Smooth muscle cell (in vitro differentiated cells): ENCODE data around the gene BCL7C. TPM values are rescaled to one million over a fixed set of nuclear protein-coding genes. Genes with fewer than 3 reads are reported as not detected.

Source experiments
- DNase-seq: peaks from one replicate; lab custom pipeline; 2025; ENCODE audit not compliant: unreplicated experiment; lab: John Stamatoyannopoulos, UW
- H2AFZ ChIP-seq: fragments of 200-600 bp; sonication (generic); 2 replicates; pipeline ENCODE4 v1.6.0; 2016; ENCODE audit warnings: antibody characterized with exemption, low read depth, mild to moderate bottlenecking
- H3F3A ChIP-seq: fragments of 200-600 bp; sonication (generic); 2 replicates; pipeline ENCODE4 v1.6.0; 2017; ENCODE audit warnings: antibody characterized with exemption, low read depth
- H3K27ac ChIP-seq: fragments of 200-600 bp; sonication (generic); 2 replicates; pipeline ENCODE4 v1.5.1; 2016; ENCODE audit warnings: low read depth, mild to moderate bottlenecking
- H3K27me3 ChIP-seq: fragments of 200-600 bp; sonication (generic); 2 replicates; pipeline ENCODE4 v1.6.1; 2016; ENCODE audit warnings: low read depth, mild to moderate bottlenecking
- H3K36me3 ChIP-seq: fragments of 200-600 bp; sonication (generic); 2 replicates; pipeline ENCODE4 v1.5.1; 2016; ENCODE audit warnings: low read depth
- H3K4me1 ChIP-seq: fragments of 200-600 bp; sonication (generic); 2 replicates; pipeline ENCODE4 v1.5.1; 2016; ENCODE audit warnings: low read depth
- H3K4me2 ChIP-seq: fragments of 200-600 bp; sonication (generic); 2 replicates; pipeline ENCODE4 v1.6.0; 2016; ENCODE audit warnings: mild to moderate bottlenecking
- H3K4me3 ChIP-seq: fragments of 200-600 bp; sonication (generic); 2 replicates; pipeline ENCODE4 v1.5.1; 2016; ENCODE audit warnings: mild to moderate bottlenecking
- H3K79me2 ChIP-seq: fragments of 200-600 bp; sonication (generic); 2 replicates; pipeline ENCODE4 v1.6.0; 2016; ENCODE audit warnings: low read depth, mild to moderate bottlenecking
- H3K9ac ChIP-seq: fragments of 200-600 bp; sonication (generic); 2 replicates; pipeline ENCODE4 v1.6.0; 2016; ENCODE audit warnings: low read depth
- H3K9me3 ChIP-seq: fragments of 200-600 bp; sonication (generic); replicated peaks from 2 replicates; pipeline ENCODE4 v1.5.1; 2016; ENCODE audit warnings: low read depth
- H4K20me1 ChIP-seq: fragments of 200-600 bp; sonication (generic); 2 replicates; pipeline ENCODE4 v1.6.0; 2016; ENCODE audit warnings: low read depth
- CTCF ChIP-seq: fragments of 200-600 bp; sonication (generic); IDR thresholded peaks from 2 replicates; pipeline ENCODE4 v1.5.1; 2017; ENCODE audit warnings: borderline replicate concordance, mild to moderate bottlenecking, antibody characterized with exemption; ENCODE audit not compliant: insufficient read depth, poor library complexity, severe bottlenecking
- WGBS: methylation state at CpG from one replicate; pipeline ENCODE4 v1.1.7; 2016; ENCODE audit warnings: low lambda C conversion rate; 5-methylcytosine and 5-hydroxymethylcytosine counted together
- microRNA counts: library from miRNA; unstranded; fragments of <30 nt; microRNA quantifications from one replicate; lab custom pipeline; 2016
- microRNA-seq: library from miRNA; unstranded; fragments of <30 nt; microRNA quantifications from one replicate; pipeline ENCODE4, GENCODE V29; 2016; ENCODE audit warnings: borderline number of aligned reads
- polyA plus RNA-seq: library from polyadenylated mRNA; unstranded; fragments of >200 nt; fragmentation: Nextera tagmentation; extraction: Ambion mirVana; gene quantifications from 2 replicates; pipeline ENCODE4 v1.2.1, GENCODE V29; 2016
- small RNA-seq: library from RNA; depleted of rRNA; stranded (forward); fragments of <200 nt; gene quantifications from one replicate; pipeline ENCODE3, GENCODE V24; 2014
- total RNA-seq: library from RNA; depleted of rRNA; stranded (reverse); fragments of >200 nt; gene quantifications from 2 replicates; pipeline ENCODE4 v1.2.3, GENCODE V29; 2014

The BCL7C gene
- total and polyA plus RNA-seq, 2 experiments from 2014 or later, result 34.2 to 76.1 TPM

- Histone ChIP-seq H3K79me2 (no peaks in the 10 kb centered on the region), H3K4me3 (no peak overlapping the region), H2AFZ (no peak overlapping the region), H3K9me3 (no peaks in the 10 kb centered on the region), H3K27me3 (no peaks in the 10 kb centered on the region), H3K4me2 (no peak overlapping the region), H3K9ac (no peak overlapping the region), H3K4me1 (no peaks in the 10 kb centered on the region), H3K27ac (no peak overlapping the region), H4K20me1 (no peaks in the 10 kb centered on the region), H3K36me3 (no peaks in the 10 kb centered on the region), H3F3A (no peaks in the 10 kb centered on the region)
- WGBS, result 72% methylated on average over 3 of the region's 3 CpGs
- no peak for DNase-seq
- no peak for TF ChIP-seq CTCF
These were observed 54.9 kb downstream of the BCL7C start for GRCh38 chr16:30838876-30839471.

DNA sequence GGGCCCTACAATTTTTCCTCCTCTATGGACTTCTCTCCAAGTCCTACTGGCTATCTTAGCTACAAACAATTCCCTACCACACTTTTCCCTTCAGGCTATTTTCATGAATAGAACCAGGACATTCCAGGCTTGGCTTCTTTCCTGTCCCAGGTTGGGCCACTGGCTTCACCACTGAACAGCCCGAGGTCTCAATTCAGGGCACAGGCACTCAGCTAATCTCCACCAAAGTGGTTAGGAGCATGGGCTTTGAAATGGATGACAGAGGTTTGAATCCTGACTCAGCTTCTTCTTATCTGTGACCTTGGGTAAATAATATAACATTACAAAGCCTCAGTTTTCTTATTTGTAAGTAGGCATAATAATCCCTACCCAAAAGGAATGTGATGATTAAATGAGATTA is 56.0 kb downstream of the BCL7C start:
- no peak overlapping the region for H3K4me3 ChIP-seq
- no peaks in the 10 kb centered on the region for H3K36me3 ChIP-seq
- H3K27ac ChIP-seq, result no peak overlapping the region
- no peak for TF ChIP-seq CTCF
- no peak overlapping the region for H2AFZ ChIP-seq
- no peak for DNase-seq
- WGBS, result 30% methylated on average over 1 of the region's 1 CpG
- no peak overlapping the region for H3K9ac ChIP-seq
- H3K79me2 ChIP-seq, result no peaks in the 10 kb centered on the region
- no peaks in the 10 kb centered on the region for H4K20me1 ChIP-seq
- no peak overlapping the region for H3K4me2 ChIP-seq
- no peaks in the 10 kb centered on the region for H3K4me1 ChIP-seq
- no peaks in the 10 kb centered on the region for H3F3A ChIP-seq
- H3K9me3 ChIP-seq, result no peaks in the 10 kb centered on the region
- no peaks in the 10 kb centered on the region for H3K27me3 ChIP-seq

MicroRNA genes within 50 kb of the gene (microRNA counts, 767-probe panel; counts per million panel counts)
- 183 counts per million for microRNA hsa-miR-762 (lab: Ali Mortazavi, UCI)

Small RNAs within 50 kb of the gene (microRNA-seq; reads per million reads assigned to microRNA genes)
- gene MIR4519 (not detected), gene MIR762 (not detected)

Small RNAs within 50 kb of the gene (small RNA-seq; reads per million reads assigned to genes)
- not detected for gene MIR4519
- not detected for gene MIR762

Other genes with a start within 250 kb of the BCL7C start
- gene PRR14, start 243.1 kb downstream of the BCL7C start, total RNA-seq, result 7.4 and 22.0 TPM in 2 replicates
- gene PRR14, start 243.1 kb downstream of the BCL7C start, polyA plus RNA-seq, result 16.7 and 26.1 TPM in 2 replicates
- 18.3 and 22.3 TPM in 2 replicates for gene FBRS, start 235.6 kb downstream of the BCL7C start, total RNA-seq
- gene FBRS, start 235.6 kb downstream of the BCL7C start, polyA plus RNA-seq, result 21.9 and 25.0 TPM in 2 replicates
- 9.0 and 16.2 TPM in 2 replicates for gene SRCAP, start 194.9 kb downstream of the BCL7C start, total RNA-seq
- 14.5 and 24.9 TPM in 2 replicates for gene SRCAP, start 194.9 kb downstream of the BCL7C start, polyA plus RNA-seq
- 24.9 and 35.9 TPM in 2 replicates for gene PHKG2, start 145.7 kb downstream of the BCL7C start, total RNA-seq
- gene PHKG2, start 145.7 kb downstream of the BCL7C start, polyA plus RNA-seq, result 39.1 and 40.1 TPM in 2 replicates
- gene CFAP119, start 132.0 kb downstream of the BCL7C start, total RNA-seq, result 2.2 and 5.2 TPM in 2 replicates
- gene CFAP119, start 132.0 kb downstream of the BCL7C start, polyA plus RNA-seq, result 3.0 and 3.5 TPM in 2 replicates
- 66.1 and 73.0 TPM in 2 replicates for gene RNF40, start 131.8 kb downstream of the BCL7C start, total RNA-seq
- gene RNF40, start 131.8 kb downstream of the BCL7C start, polyA plus RNA-seq, result 92.5 and 107 TPM in 2 replicates
- 11.2 and 11.6 TPM in 2 replicates for gene ZNF629, start 106.9 kb downstream of the BCL7C start, total RNA-seq
- gene ZNF629, start 106.9 kb downstream of the BCL7C start, polyA plus RNA-seq, result 13.0 and 13.4 TPM in 2 replicates
- gene CTF1, start 2.5 kb upstream of the BCL7C start, total RNA-seq, result 0.76 and 1.7 TPM in 2 replicates
- gene CTF1, start 2.5 kb upstream of the BCL7C start, polyA plus RNA-seq, result 8.1 and 8.2 TPM in 2 replicates
- gene FBXL19, start 29.5 kb upstream of the BCL7C start, total RNA-seq, result 4.5 and 8.5 TPM in 2 replicates
- gene FBXL19, start 29.5 kb upstream of the BCL7C start, polyA plus RNA-seq, result 1.3 and 1.6 TPM in 2 replicates
- 33.7 and 34.9 TPM in 2 replicates for gene ORAI3, start 55.0 kb upstream of the BCL7C start, total RNA-seq
- 39.4 and 44.0 TPM in 2 replicates for gene ORAI3, start 55.0 kb upstream of the BCL7C start, polyA plus RNA-seq
- 1.9 and 2.9 TPM in 2 replicates for gene SETD1A, start 63.7 kb upstream of the BCL7C start, total RNA-seq
- gene SETD1A, start 63.7 kb upstream of the BCL7C start, polyA plus RNA-seq, result 1.2 and 3.3 TPM in 2 replicates
- gene HSD3B7, start 91.1 kb upstream of the BCL7C start, total RNA-seq, result 5.5 and 10.8 TPM in 2 replicates
- gene HSD3B7, start 91.1 kb upstream of the BCL7C start, polyA plus RNA-seq, result 15.1 and 15.5 TPM in 2 replicates
- 0.72 and 1.4 TPM in 2 replicates for gene STX1B, start 116.6 kb upstream of the BCL7C start, total RNA-seq
- 1.0 and 2.1 TPM in 2 replicates for gene STX1B, start 116.6 kb upstream of the BCL7C start, polyA plus RNA-seq
- gene STX4, start 139.5 kb upstream of the BCL7C start, total RNA-seq, result 14.4 and 23.1 TPM in 2 replicates
- 50.6 and 60.2 TPM in 2 replicates for gene STX4, start 139.5 kb upstream of the BCL7C start, polyA plus RNA-seq
- 7.3 and 9.0 TPM in 2 replicates for gene ZNF668, start 180.2 kb upstream of the BCL7C start, total RNA-seq
- gene ZNF668, start 180.2 kb upstream of the BCL7C start, polyA plus RNA-seq, result 20.1 and 21.0 TPM in 2 replicates
- 5.7 and 8.1 TPM in 2 replicates for gene ZNF646, start 180.3 kb upstream of the BCL7C start, total RNA-seq
- gene ZNF646, start 180.3 kb upstream of the BCL7C start, polyA plus RNA-seq, result 5.4 and 7.3 TPM in 2 replicates
- 5.1 and 6.3 TPM in 2 replicates for gene PRSS53, start 194.9 kb upstream of the BCL7C start, total RNA-seq
- 0.66 and 1.1 TPM in 2 replicates for gene PRSS53, start 194.9 kb upstream of the BCL7C start, polyA plus RNA-seq
- 232 and 253 TPM in 2 replicates for gene VKORC1, start 200.7 kb upstream of the BCL7C start, total RNA-seq
- gene VKORC1, start 200.7 kb upstream of the BCL7C start, polyA plus RNA-seq, result 340 and 394 TPM in 2 replicates
- gene BCKDK, start 214.3 kb upstream of the BCL7C start, total RNA-seq, result 32.1 and 40.5 TPM in 2 replicates
- 82.6 and 87.9 TPM in 2 replicates for gene BCKDK, start 214.3 kb upstream of the BCL7C start, polyA plus RNA-seq
- gene KAT8, start 223.6 kb upstream of the BCL7C start, total RNA-seq, result 26.3 and 32.9 TPM in 2 replicates
- 27.4 and 29.1 TPM in 2 replicates for gene KAT8, start 223.6 kb upstream of the BCL7C start, polyA plus RNA-seq
- gene PRSS8, start 241.7 kb upstream of the BCL7C start, total RNA-seq, result 15.1 and 17.3 TPM in 2 replicates
- gene PRSS8, start 241.7 kb upstream of the BCL7C start, polyA plus RNA-seq, result 13.9 and 68.0 TPM in 2 replicates